Measurements from ENCODE around the gene NEK9. TPM values are rescaled to one million over a fixed set of nuclear protein-coding genes. Genes with fewer than 3 reads are reported as not detected.

Gene NEK9
- total and polyA plus RNA-seq, 9 of the 15 experiments (the other 6 are each of a cell fraction or from before 2014, with no cell fraction given): 2.8 to 39.6 (median 19.8) TPM

DNA sequence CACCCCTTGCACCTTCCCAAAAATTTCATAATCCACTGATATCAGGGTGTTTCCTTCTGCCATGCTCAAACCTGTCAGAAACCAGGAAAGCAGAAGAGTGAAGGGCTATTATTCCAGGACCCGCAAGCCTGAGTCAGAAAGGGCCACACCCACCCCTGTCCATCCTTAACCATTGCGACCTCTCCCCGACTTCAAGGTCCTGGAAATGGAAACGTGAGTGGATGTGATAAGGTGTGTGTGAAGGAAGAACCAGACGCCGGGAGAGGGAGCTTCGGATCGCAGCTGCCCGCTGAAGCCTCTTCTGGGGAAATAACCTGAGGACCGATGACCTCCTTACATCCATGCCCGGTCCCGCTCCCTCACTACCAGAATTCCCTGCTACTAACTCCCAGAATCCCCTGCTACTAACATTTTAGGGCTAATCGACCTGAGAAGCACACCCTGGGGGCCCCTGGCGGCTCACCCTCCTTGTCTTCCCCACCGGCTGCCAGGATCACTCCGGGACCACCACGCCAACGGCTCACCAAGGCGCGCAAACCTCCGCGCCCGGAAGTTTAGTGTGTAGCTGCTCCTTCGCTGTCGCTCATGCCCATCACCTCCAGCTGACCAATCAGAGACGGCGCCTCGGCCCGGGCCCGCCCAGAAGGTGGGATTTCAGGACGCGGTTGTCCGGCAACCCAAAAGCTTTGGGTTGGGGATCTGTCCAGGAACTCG, 63.2 kb downstream of the NEK9 start, which contains the start of gene ACYP1 (continued):
- TF ChIP-seq MYBL2 (IDR thresholded peaks at IDR 0.05; ENCODE audit: low read depth): peak; percentile 19; the same call in 1 of the 2 replicates
- TF ChIP-seq MYBL2 (CRISPR knock-in tag; IDR thresholded peaks at IDR 0.05; ENCODE audit: borderline replicate concordance): no peak
- no peak for TF ChIP-seq PHF20 (IDR thresholded peaks at IDR 0.05; ENCODE audit: partially characterized antibody)
- no peak for TF ChIP-seq SIN3B (IDR thresholded peaks at IDR 0.05; ENCODE audit: low read depth)
- TF ChIP-seq ESRRA (IDR thresholded peaks at IDR 0.05; ENCODE audit: borderline replicate concordance, low read depth): peak; percentile 60
- no peak for TF ChIP-seq NFIX (CRISPR knock-in tag; IDR thresholded peaks at IDR 0.05; ENCODE audit: low read depth)
- peak; percentile 87 for TF ChIP-seq ASH1L (IDR thresholded peaks at IDR 0.05; ENCODE audit: borderline replicate concordance, low read depth, partially characterized antibody)
- TF ChIP-seq, protein P1, sequence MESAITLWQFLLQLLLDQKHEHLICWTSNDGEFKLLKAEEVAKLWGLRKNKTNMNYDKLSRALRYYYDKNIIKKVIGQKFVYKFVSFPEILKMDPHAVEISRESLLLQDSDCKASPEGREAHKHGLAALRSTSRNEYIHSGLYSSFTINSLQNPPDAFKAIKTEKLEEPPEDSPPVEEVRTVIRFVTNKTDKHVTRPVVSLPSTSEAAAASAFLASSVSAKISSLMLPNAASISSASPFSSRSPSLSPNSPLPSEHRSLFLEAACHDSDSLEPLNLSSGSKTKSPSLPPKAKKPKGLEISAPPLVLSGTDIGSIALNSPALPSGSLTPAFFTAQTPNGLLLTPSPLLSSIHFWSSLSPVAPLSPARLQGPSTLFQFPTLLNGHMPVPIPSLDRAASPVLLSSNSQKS (CRISPR knock-in tag; IDR thresholded peaks at IDR 0.05): no peak
- TF ChIP-seq SMC3 (conservative IDR thresholded peaks at IDR 0.05; ENCODE audit: insufficient read depth, low read depth, low read length): no peak
- TF ChIP-seq, protein P2, sequence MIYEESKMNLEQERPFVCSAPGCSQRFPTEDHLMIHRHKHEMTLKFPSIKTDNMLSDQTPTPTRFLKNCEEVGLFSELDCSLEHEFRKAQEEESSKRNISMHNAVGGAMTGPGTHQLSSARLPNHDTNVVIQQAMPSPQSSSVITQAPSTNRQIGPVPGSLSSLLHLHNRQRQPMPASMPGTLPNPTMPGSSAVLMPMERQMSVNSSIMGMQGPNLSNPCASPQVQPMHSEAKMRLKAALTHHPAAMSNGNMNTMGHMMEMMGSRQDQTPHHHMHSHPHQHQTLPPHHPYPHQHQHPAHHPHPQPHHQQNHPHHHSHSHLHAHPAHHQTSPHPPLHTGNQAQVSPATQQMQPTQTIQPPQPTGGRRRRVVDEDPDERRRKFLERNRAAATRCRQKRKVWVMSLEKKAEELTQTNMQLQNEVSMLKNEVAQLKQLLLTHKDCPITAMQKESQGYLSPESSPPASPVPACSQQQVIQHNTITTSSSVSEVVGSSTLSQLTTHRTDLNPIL (CRISPR knock-in tag; IDR thresholded peaks at IDR 0.05): no peak
- no peak for TF ChIP-seq NFRKB (IDR thresholded peaks at IDR 0.05; ENCODE audit: low read depth)
- TF ChIP-seq ZNF589 (CRISPR knock-in tag; IDR thresholded peaks at IDR 0.05; ENCODE audit: low read depth): no peak
- TF ChIP-seq NR1H2 (CRISPR knock-in tag; IDR thresholded peaks at IDR 0.05): no peak
- TF ChIP-seq SRF (CRISPR knock-in tag; IDR thresholded peaks at IDR 0.05): no peak
- TF ChIP-seq NFXL1 (CRISPR knock-in tag; IDR thresholded peaks at IDR 0.05): no peak
- TF ChIP-seq ZNF224 (CRISPR knock-in tag; IDR thresholded peaks at IDR 0.05): no peak
- TF ChIP-seq MTA1 (IDR thresholded peaks at IDR 0.05; ENCODE audit: borderline replicate concordance): no peak
- no peak for TF ChIP-seq HNRNPK (IDR thresholded peaks at IDR 0.05; ENCODE audit: low read depth, low read length, poor library complexity, severe bottlenecking)
- TF ChIP-seq, protein P3, sequence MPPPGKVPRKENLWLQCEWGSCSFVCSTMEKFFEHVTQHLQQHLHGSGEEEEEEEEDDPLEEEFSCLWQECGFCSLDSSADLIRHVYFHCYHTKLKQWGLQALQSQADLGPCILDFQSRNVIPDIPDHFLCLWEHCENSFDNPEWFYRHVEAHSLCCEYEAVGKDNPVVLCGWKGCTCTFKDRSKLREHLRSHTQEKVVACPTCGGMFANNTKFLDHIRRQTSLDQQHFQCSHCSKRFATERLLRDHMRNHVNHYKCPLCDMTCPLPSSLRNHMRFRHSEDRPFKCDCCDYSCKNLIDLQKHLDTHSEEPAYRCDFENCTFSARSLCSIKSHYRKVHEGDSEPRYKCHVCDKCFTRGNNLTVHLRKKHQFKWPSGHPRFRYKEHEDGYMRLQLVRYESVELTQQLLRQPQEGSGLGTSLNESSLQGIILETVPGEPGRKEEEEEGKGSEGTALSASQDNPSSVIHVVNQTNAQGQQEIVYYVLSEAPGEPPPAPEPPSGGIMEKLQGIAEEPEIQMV (tag; conservative IDR thresholded peaks at IDR 0.05; ENCODE audit: low read depth): no peak
- TF ChIP-seq ZNF436 (CRISPR knock-in tag; IDR thresholded peaks at IDR 0.05): no peak
- TF ChIP-seq ZNF282 (CRISPR knock-in tag; IDR thresholded peaks at IDR 0.05): no peak
